Mucosa of rectum (tissue), 2 donors: ENCODE data around the gene SYNPR.

ENCODE experiments used
- H3K27ac ChIP-seq, 2 donors: one replicate each; pipeline ENCODE4 v1.7.0; 2013; ENCODE audit warnings: inconsistent platforms in 2 of 2, low read depth in 2 of 2, low read length in 2 of 2
- H3K27me3 ChIP-seq, 2 donors: one replicate each; pipeline ENCODE4 v1.7.0; 2013; ENCODE audit warnings: low read length in 2 of 2; ENCODE audit not compliant: control insufficient read depth in 2 of 2, insufficient read depth in 2 of 2
- H3K36me3 ChIP-seq, 2 donors: one replicate each; pipeline ENCODE4 v1.7.0; 2013; ENCODE audit warnings: low read length in 2 of 2; ENCODE audit not compliant: control insufficient read depth in 2 of 2, insufficient read depth in 2 of 2
- H3K4me1 ChIP-seq, 2 donors: one replicate each; pipeline ENCODE4 v1.7.0; 2013; ENCODE audit warnings: low read length in 2 of 2, mild to moderate bottlenecking in 1 of 2; ENCODE audit not compliant: control insufficient read depth in 2 of 2, insufficient read depth in 2 of 2
- H3K4me3 ChIP-seq, 2 donors: one replicate each; pipeline ENCODE4 v1.7.0; 2013; ENCODE audit warnings: low read length in 2 of 2
- H3K9ac ChIP-seq, 2 donors: one replicate each; pipeline ENCODE4 v1.7.0; 2013; ENCODE audit warnings: low read length in 2 of 2, low read depth in 1 of 2, mild to moderate bottlenecking in 1 of 2
- H3K9me3 ChIP-seq, 2 donors: one replicate each; pipeline ENCODE4 v1.7.0; 2013; ENCODE audit warnings: low read length in 2 of 2; ENCODE audit not compliant: control insufficient read depth in 2 of 2
- donor health status: healthy.
- donor health status: Normal muscosa, but diverticular disease.

The SYNPR gene

DNA sequence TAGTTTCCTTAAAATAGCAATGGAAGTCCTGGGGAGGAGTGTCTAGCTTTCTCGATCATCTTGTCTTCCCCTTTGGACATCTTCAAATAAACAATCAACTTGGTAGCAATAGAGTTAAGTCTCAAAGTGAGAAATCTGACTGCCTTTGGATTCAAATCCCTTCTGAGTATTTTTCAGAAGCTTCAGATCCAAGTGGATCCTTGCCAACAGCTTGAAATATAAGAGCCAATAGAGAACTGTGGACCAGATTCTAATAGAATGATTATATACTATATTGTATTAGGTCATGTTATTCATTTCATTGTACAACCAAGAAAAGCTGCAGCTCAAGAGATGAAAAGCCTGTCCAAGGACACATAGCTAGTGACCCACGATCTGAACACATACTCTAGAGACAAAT, 60.2 kb downstream of the SYNPR start:
- Histone ChIP-seq H3K27me3 (no peaks in the 10 kb centered on the region), H3K9me3 (no peaks in the 10 kb centered on the region), H3K36me3 (no peaks in the 10 kb centered on the region), H3K4me1 (peaks cover 0 to 3% of the 10 kb centered on the region in 2 donors), H3K27ac (no peak overlapping the region), H3K9ac (no peak overlapping the region), H3K4me3 (no peak overlapping the region)

DNA sequence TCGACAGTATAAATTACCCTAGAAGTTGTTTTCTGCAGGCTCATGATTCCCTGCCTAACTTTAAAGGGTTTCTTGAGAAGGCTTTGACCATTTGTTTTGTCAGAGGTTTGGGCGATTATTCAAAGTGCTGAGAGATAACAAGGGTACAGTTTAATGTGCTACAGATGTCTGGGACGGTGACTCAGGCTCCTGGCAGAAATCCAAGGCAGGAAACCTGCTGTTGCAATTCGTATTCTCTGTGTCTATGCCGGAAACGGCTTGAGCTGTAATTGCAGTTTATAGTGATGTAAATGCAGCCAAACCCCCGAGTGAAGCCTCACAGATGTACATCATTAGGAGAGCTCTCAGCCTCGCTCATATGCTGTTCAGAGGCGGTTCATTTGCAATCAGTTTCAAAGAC, 65.6 kb downstream of the SYNPR start:
- Histone ChIP-seq H3K36me3 (no peaks in the 10 kb centered on the region), H3K27ac (no peak overlapping the region)

DNA sequence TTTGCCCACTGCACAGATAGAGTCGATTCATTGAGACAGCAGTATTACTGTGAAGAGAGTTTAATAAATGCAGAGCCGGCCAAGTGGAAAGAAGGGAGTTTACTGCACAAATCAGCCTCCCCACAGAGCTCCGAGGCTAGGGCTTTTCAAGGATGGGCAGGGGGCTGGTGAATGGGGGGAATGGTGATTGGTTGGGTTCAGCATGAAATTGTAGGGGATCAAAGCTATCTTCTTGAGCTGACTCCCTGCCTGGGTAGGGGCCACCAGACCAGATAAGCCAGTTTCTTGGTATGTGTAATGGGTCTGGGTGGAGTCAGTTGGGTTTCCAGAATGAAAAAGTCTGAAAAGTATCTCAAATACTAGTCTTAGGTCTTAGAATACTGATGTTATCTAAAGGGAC, 66.6 kb downstream of the SYNPR start:
- no peak overlapping the region for H3K27ac ChIP-seq
- no peak overlapping the region for H3K4me3 ChIP-seq
- H3K9ac ChIP-seq: no peak overlapping the region
- H3K4me1 ChIP-seq: peaks cover 0 to 7% of the 10 kb centered on the region in 2 donors
- H3K9me3 ChIP-seq: no peaks in the 10 kb centered on the region
- H3K36me3 ChIP-seq: no peaks in the 10 kb centered on the region
- H3K27me3 ChIP-seq: no peaks in the 10 kb centered on the region

More for the DNA sequence above, 65.6 kb downstream of the SYNPR start:
- no peaks in the 10 kb centered on the region for H3K9me3 ChIP-seq
- H3K4me1 ChIP-seq: peaks cover 0 to 7% of the 10 kb centered on the region in 2 donors
- H3K4me3 ChIP-seq: no peak overlapping the region
- no peaks in the 10 kb centered on the region for H3K27me3 ChIP-seq
- no peak overlapping the region for H3K9ac ChIP-seq

DNA sequence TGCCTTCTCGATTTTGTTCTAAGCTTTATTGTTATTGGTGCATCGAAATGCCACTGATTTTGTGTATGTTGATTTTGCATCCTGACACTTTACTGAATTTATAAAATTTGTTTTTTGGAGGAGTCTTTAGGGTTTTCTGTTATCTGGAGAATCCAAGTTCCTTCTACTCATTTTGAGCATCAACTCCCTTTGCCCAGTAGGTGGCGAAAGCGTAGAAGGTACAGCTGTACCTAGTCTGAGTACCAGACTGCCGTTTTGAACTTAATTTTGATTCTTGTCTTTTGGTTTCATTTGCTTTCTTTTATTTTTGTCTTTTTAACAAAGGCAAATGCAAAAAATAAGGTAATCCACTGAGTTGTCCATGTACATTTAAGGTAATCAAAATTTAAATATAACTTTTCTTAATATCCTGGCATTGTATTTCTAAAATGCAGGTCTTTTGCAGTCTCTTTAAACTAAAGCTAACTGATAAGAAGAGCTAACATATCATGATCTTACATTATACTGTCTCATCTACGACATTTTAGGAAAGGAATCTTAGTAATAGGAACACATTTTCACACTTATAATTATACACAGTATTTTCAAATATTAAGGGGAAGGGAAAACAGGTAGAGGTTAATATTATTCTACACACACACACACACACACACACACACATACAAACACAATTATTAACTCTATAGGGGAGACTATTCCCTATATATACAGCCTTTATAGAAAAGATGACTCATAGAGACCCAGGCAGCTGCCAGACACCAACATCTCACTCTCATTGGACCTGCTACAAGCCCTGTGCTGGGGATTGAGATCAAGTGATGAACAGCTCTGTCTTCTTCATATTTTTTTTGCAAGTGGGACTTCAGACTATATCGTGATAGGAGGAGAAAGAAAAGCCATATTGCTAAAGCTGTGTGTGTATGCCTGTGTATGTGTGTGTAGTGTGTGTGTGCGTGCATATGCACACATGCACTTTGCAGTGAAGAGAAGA, 71.8 kb downstream of the SYNPR start:
- no peaks in the 10 kb centered on the region for H3K27me3 ChIP-seq
- H3K9ac ChIP-seq: no peak overlapping the region
- H3K4me1 ChIP-seq: peaks cover 7 to 21% of the 10 kb centered on the region in 2 donors
- no peaks in the 10 kb centered on the region for H3K36me3 ChIP-seq
- no peak overlapping the region for H3K27ac ChIP-seq
- H3K4me3 ChIP-seq: no peak overlapping the region
- H3K9me3 ChIP-seq: no peaks in the 10 kb centered on the region

- no peaks in the 10 kb centered on the region for H3K9me3 ChIP-seq
- peak overlapping the region; percentile 31 to 34 for H3K4me3 ChIP-seq
Observed at GRCh38 chr3:63351159-63352007, 73.3 kb downstream of the SYNPR start.

DNA sequence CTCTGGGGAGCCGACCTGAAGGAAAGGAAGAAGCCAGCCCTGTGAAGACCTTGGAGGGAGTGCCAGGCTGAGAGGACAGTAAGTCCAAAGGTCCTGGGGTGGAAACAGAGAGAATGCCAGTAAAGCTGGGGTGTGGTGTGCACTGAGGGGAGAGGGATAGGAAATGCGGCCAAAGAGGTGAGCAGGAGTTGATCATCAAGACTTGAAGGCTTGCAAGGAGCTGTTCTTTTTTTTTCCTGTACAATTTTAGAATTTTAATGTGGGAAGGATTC, 73.8 kb downstream of the SYNPR start:
- Histone ChIP-seq H3K36me3 (no peaks in the 10 kb centered on the region), H3K9ac (no peak overlapping the region), H3K27me3 (no peaks in the 10 kb centered on the region), H3K4me1 (peaks cover 7 to 21% of the 10 kb centered on the region in 2 donors), H3K9me3 (no peaks in the 10 kb centered on the region), H3K27ac (peak overlapping the region; percentile 60 to 63), H3K4me3 (peak overlapping the region; percentile 31 to 34)

More at GRCh38 chr3:63351159-63352007, 73.3 kb downstream of the SYNPR start:
- no peaks in the 10 kb centered on the region for H3K36me3 ChIP-seq
- peak overlapping the region; percentile 60 to 63 for H3K27ac ChIP-seq
- peaks cover 7 to 21% of the 10 kb centered on the region in 2 donors for H3K4me1 ChIP-seq
- H3K9ac ChIP-seq: no peak overlapping the region
- no peaks in the 10 kb centered on the region for H3K27me3 ChIP-seq

- Histone ChIP-seq H3K27ac (no peak overlapping the region), H3K9ac (no peak overlapping the region), H3K4me3 (no peak overlapping the region), H3K4me1 (peaks cover 7 to 21% of the 10 kb centered on the region in 2 donors), H3K9me3 (no peaks in the 10 kb centered on the region), H3K36me3 (no peaks in the 10 kb centered on the region), H3K27me3 (no peaks in the 10 kb centered on the region)
Observed at GRCh38 chr3:63353383-63353782, 75.3 kb downstream of the SYNPR start.

- Histone ChIP-seq H3K27ac (no peak overlapping the region), H3K9ac (no peak overlapping the region), H3K27me3 (no peaks in the 10 kb centered on the region), H3K9me3 (no peaks in the 10 kb centered on the region), H3K4me1 (peaks cover 7 to 21% of the 10 kb centered on the region in 2 donors), H3K36me3 (no peaks in the 10 kb centered on the region), H3K4me3 (no peak overlapping the region)
Observed at GRCh38 chr3:63354160-63354559, 76.1 kb downstream of the SYNPR start.

GRCh38 chr3:63355809-63356208, 77.7 kb downstream of the SYNPR start:
- H3K27me3 ChIP-seq: no peaks in the 10 kb centered on the region
- no peaks in the 10 kb centered on the region for H3K36me3 ChIP-seq
- no peak overlapping the region for H3K27ac ChIP-seq
- H3K4me3 ChIP-seq: no peak overlapping the region
- peaks cover 5 to 14% of the 10 kb centered on the region in 2 donors for H3K4me1 ChIP-seq
- no peaks in the 10 kb centered on the region for H3K9me3 ChIP-seq
- no peak overlapping the region for H3K9ac ChIP-seq

DNA sequence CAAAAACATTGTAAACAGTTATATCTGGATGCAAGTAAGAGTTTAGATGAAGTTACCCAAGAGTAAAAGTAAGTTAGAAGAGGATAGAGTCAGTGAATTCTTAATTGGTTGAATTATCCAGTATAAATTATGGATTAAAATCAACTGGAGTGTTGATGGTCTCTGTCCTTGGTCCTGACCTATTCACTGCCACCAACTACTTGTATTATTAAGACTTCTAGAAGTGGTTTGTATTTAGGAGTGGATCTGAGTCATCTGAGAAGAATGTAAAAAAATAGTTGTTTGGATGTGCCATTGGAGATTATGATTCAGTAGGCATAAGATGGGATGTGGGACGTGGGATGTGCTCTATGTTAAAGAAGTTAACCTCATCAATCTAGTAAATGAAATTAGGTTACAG, 86.4 kb downstream of the SYNPR start:
- no peak overlapping the region for H3K4me3 ChIP-seq
- H3K27ac ChIP-seq: no peak overlapping the region
- no peak overlapping the region for H3K9ac ChIP-seq
- no peaks in the 10 kb centered on the region for H3K4me1 ChIP-seq
- no peaks in the 10 kb centered on the region for H3K36me3 ChIP-seq
- no peaks in the 10 kb centered on the region for H3K9me3 ChIP-seq
- H3K27me3 ChIP-seq: no peaks in the 10 kb centered on the region
